ENCODE data around the gene ECI2.

- TF ChIP-seq POLR2A (IDR thresholded peaks at IDR 0.05) (no peak), CTCF (IDR thresholded peaks at IDR 0.05) (no peak)
Measured at GRCh38 chr6:4178737-4179333, 43.5 kb upstream of the ECI2 start.
